Measurements from ENCODE around the gene HTATIP2.

DNA sequence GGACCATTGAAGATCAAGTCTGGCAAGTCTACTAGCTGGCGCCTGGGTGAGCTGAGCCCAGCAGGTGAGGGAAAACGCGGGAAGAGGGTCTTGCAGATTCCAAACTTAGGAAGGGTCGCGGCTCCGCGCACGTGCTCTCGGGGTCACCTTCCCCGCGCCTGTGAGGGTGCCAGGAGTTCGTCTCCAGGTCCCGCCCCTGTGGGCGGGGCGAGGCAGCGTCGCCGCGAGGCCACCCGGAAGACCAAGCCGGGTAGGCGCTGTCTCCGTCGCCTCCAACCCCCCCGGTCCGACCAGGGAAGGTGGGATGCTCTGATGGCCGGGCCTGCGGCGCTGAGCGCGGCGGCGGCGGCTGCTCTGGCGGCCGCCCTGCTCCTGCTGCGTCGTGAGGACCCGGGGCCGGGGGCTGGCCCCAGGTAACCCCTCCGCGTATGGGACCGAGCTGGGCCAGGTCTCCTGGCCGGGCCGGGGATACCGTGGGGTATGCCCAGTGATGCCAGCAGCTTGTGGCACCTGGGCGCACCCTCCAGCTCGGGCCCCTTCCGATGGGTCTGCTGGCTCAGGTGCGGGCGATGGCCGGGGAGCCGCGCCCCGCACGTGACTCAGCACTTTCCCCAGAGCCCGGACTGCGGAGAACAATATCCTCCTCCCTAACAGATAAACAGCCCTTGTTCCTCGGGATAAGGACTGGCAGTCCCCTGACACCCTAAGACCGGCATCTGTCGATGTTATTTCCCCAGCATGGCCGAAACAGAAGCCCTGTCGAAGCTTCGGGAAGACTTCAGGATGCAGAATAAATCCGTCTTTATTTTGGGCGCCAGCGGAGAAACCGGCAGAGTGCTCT, at the start of gene HTATIP2:
- TF ChIP-seq CTCF (IDR thresholded peaks at IDR 0.05; ENCODE audit: low read depth, low read length, poor library complexity, severe bottlenecking) (no peak), EZH2phosphoT487 (IDR thresholded peaks at IDR 0.05; ENCODE audit: borderline replicate concordance, low read length) (no peak)
